GM23248 (cell line): Measurements from ENCODE around the gene FZD4. TPM values are rescaled to one million over a fixed set of nuclear protein-coding genes. Genes with fewer than 3 reads are reported as not detected.
A peak's percentile ranks its signal among the peaks of the same experiment; 100 is the strongest.

ENCODE experiments used
- DNase-seq: peaks from one replicate; pipeline ENCODE4 v3.0.0-alpha.2; 2015
- H2AFZ ChIP-seq: fragments of 200-600 bp; sonication (generic); 2 replicates; pipeline ENCODE4 v1.6.1; 2016; ENCODE audit warnings: antibody characterized with exemption
- H3F3A ChIP-seq: fragments of 200-600 bp; sonication (generic); 2 replicates; pipeline ENCODE4 v1.6.1; 2016; ENCODE audit warnings: mild to moderate bottlenecking, antibody characterized with exemption, mixed run types; ENCODE audit not compliant: insufficient read depth
- H3K27ac ChIP-seq: fragments of 200-600 bp; sonication (generic); 2 replicates; pipeline ENCODE4 v1.5.1; 2016; ENCODE audit warnings: mild to moderate bottlenecking
- H3K27me3 ChIP-seq: fragments of 200-600 bp; sonication (generic); replicated peaks from 2 replicates; pipeline ENCODE4 v1.6.1; 2016; ENCODE audit warnings: mild to moderate bottlenecking; ENCODE audit not compliant: insufficient read depth
- H3K36me3 ChIP-seq: fragments of 200-600 bp; sonication (generic); 2 replicates; pipeline ENCODE4 v1.6.1; 2016; ENCODE audit warnings: low read depth, mild to moderate bottlenecking
- H3K4me1 ChIP-seq: fragments of 200-600 bp; sonication (generic); 2 replicates; pipeline ENCODE4 v1.6.1; 2016; ENCODE audit warnings: mild to moderate bottlenecking; ENCODE audit not compliant: insufficient read depth
- H3K4me2 ChIP-seq: fragments of 200-600 bp; sonication (generic); one replicate; pipeline ENCODE4 v1.6.1; 2016; ENCODE audit warnings: mild to moderate bottlenecking; ENCODE audit not compliant: unreplicated experiment
- H3K4me3 ChIP-seq: fragments of 200-600 bp; sonication (generic); 2 replicates; pipeline ENCODE4 v1.5.1; 2016; ENCODE audit warnings: mild to moderate bottlenecking
- H3K79me2 ChIP-seq: fragments of 200-600 bp; sonication (generic); 2 replicates; pipeline ENCODE4 v1.6.1; 2016; ENCODE audit warnings: mild to moderate bottlenecking; ENCODE audit not compliant: insufficient read depth
- H3K9ac ChIP-seq: fragments of 200-600 bp; sonication (generic); 2 replicates; pipeline ENCODE4 v1.6.1; 2016; ENCODE audit warnings: mild to moderate bottlenecking
- H3K9me2 ChIP-seq: fragments of 200-600 bp; sonication (generic); 2 replicates; pipeline ENCODE4 v1.6.1; 2016; ENCODE audit warnings: mixed run types, mild to moderate bottlenecking, moderate library complexity; ENCODE audit not compliant: insufficient read depth
- H3K9me3 ChIP-seq: fragments of 200-600 bp; sonication (generic); one replicate; pipeline ENCODE4 v1.6.1; 2017; ENCODE audit warnings: low read depth
- H4K20me1 ChIP-seq: fragments of 200-600 bp; sonication (generic); 2 replicates; pipeline ENCODE4 v1.6.0; 2016; ENCODE audit not compliant: insufficient read depth
- EZH2 ChIP-seq: fragments of 200-600 bp; sonication (generic); IDR thresholded peaks from 2 replicates; pipeline ENCODE4 v1.6.1; 2018; ENCODE audit warnings: antibody characterized with exemption, mild to moderate bottlenecking; ENCODE audit not compliant: insufficient read depth, poor library complexity, severe bottlenecking
- EZH2phosphoT487 ChIP-seq: fragments of 200-600 bp; sonication (generic); IDR thresholded peaks from 2 replicates; pipeline ENCODE4 v1.6.1; 2018; ENCODE audit warnings: antibody characterized with exemption, moderate library complexity, mild to moderate bottlenecking, low read depth; ENCODE audit not compliant: insufficient read depth
- WGBS, 2 experiments: methylation state at CpG; one replicate each; pipeline ENCODE4 v1.1.6; 2015 to 2017; ENCODE audit warnings: low lambda C conversion rate in 2 of 2, low coverage in 1 of 2; ENCODE audit errors: missing lambda C conversion rate in 2 of 2; 5-methylcytosine and 5-hydroxymethylcytosine counted together
- in situ Hi-C: fragments of 300-500 bp; cut with MboI; formaldehyde crosslinking; loops from 2 replicates; pipeline ENCODE4 v1.15.0; 2020
- polyA plus RNA-seq: library from polyadenylated mRNA; unstranded; fragments of >200 nt; fragmentation: Nextera tagmentation; extraction: Ambion mirVana; gene quantifications from 2 replicates; pipeline ENCODE4 v1.2.1, GENCODE V29; 2016
- total RNA-seq: library from RNA; depleted of rRNA; stranded (reverse); fragments of >200 nt; shearing (Covaris generic); gene quantifications from 2 replicates; pipeline ENCODE4 v1.2.3, GENCODE V29; 2014

FZD4 gene
- total and polyA plus RNA-seq, 2 experiments from 2014 or later = 8.3 to 21.3 TPM

DNA sequence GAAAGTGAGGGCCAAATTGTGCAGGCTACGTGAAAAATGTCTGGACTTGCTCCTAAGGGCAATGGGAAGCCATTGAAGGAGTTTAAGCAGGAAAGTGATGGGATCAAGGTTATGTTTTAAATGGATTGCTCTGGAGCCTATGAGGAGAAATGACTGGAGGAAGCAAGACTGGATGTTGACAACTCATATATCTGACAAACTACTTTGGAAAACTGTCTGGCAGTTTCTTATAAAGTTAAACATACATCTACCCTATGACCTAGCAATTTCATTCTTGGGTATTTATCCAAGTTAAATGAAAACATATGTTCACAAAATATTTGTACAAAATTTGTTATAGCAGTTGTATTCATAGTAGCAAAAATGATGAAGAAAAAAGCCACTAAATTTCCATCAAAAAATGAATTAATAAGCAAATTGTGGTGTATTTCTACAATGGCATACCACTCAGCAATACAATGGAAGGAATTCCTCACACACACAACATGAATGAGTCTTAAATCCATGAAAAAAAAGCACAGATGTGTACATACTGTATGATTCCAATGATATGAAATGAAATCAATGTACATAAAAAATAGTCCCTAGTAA, 24.1 kb downstream of the FZD4 start:
- no peaks in the 10 kb centered on the region for H3K36me3 ChIP-seq
- no peak overlapping the region for H3K4me3 ChIP-seq
- no peak overlapping the region for H3K9ac ChIP-seq
- H3K4me2 ChIP-seq = no peak overlapping the region
- in situ Hi-C loops = loop anchor here (10.0 kb wide), 1 partner anchor 354 kb away; no protein-coding TSS in a partner anchor
- no peak for DNase-seq
- H4K20me1 ChIP-seq = no peaks in the 10 kb centered on the region
- H3F3A ChIP-seq = peaks cover 16% of the 10 kb centered on the region
- no peaks in the 10 kb centered on the region for H3K79me2 ChIP-seq
- TF ChIP-seq EZH2phosphoT487 = no peak
- no peak for TF ChIP-seq EZH2
- 63 to 72% methylated on average over 1 of the region's 1 CpG for WGBS, 2 experiments
- no peaks in the 10 kb centered on the region for H3K27me3 ChIP-seq
- H3K4me1 ChIP-seq = peaks cover 25% of the 10 kb centered on the region
- no peaks in the 10 kb centered on the region for H3K9me2 ChIP-seq
- H3K27ac ChIP-seq = no peak overlapping the region
- H3K9me3 ChIP-seq = no peaks in the 10 kb centered on the region
- H2AFZ ChIP-seq = no peak overlapping the region

DNA sequence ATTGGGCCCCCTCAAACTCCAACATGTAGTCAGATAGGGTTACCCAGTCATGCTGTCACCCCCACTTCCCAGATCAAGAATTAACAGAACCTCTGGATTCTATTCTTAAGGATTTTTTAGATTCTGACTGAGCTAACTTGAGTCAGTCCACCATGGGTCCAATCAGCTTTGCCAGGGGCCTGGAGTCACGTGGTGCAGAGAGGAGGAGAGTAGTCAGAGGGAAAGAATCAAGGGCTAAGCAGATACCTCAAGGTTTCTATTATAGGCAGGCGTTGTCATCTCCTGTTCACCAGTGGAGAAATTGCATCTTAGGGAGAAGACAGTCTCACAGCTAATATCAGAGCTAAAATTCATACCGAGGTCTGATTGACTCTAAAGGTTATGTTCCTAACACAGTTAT, 28.2 kb downstream of the FZD4 start:
- WGBS, 2 experiments = 69 to 79% methylated on average over 3 of the region's 3 CpGs
- Histone ChIP-seq H3K9me3 (no peaks in the 10 kb centered on the region), H3K79me2 (no peaks in the 10 kb centered on the region), H3K9ac (no peak overlapping the region), H3K9me2 (no peaks in the 10 kb centered on the region), H3K4me1 (peaks cover 13% of the 10 kb centered on the region), H3K27ac (no peak overlapping the region), H3K36me3 (no peaks in the 10 kb centered on the region), H3K4me3 (no peak overlapping the region), H3K4me2 (no peak overlapping the region), H2AFZ (no peak overlapping the region), H3F3A (peaks cover 13% of the 10 kb centered on the region), H3K27me3 (no peaks in the 10 kb centered on the region), H4K20me1 (no peaks in the 10 kb centered on the region)
- TF ChIP-seq EZH2phosphoT487 = no peak
- TF ChIP-seq EZH2 = no peak
- in situ Hi-C loops = loop anchor here (10.0 kb wide), 1 partner anchor 52 kb away; no protein-coding TSS in a partner anchor
- DNase-seq = peak; percentile 35

DNA sequence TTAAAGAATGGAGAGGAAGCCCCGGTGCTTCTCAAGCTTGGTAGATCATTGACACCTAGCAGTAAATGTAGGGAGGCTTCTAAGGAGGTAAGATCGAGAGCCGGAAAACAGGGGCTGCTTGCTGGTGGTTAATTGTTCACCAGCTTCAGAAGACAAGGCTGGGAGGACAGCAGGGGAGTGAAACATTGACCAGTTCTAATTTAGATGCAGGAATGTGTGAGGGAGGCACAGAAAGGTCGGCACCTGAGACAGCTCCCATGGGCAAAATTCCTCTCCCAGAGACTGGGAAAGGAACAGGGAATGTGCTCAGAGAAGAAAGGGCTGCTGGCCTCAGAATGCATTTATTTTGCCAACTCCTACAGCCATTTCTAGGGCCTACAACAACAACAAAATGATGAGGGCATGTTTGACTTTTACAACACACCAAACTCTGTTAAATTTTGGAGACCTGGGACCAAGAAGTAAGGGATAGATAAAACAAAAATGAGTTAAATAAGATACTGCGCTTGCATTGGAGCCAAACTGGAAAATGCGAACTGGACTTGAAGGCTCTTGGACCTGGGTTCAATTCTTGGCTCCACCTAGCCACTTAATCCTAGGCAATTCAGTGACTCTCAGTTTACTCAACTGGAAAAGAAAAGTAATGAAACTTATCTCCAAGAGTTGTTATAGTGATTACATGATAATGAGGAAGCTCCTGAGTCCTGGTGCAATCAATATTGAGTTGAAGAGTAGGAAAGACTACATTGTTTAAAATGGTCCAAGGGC, 31.0 kb downstream of the FZD4 start:
- DNase-seq = no peak
- no peak for TF ChIP-seq EZH2phosphoT487
- no peak for TF ChIP-seq EZH2
- 82 to 87% methylated on average over 6 of the region's 6 CpGs for WGBS, 2 experiments
- Histone ChIP-seq H3K9me2 (no peaks in the 10 kb centered on the region), H3K9me3 (no peaks in the 10 kb centered on the region), H3K79me2 (no peaks in the 10 kb centered on the region), H4K20me1 (no peaks in the 10 kb centered on the region), H3K27me3 (no peaks in the 10 kb centered on the region), H3K4me2 (no peak overlapping the region), H3K36me3 (no peaks in the 10 kb centered on the region), H3F3A (0 out of 2 replicates have a peak, but pooled peaks cover 3% of the 10 kb centered on the region), H2AFZ (no peak overlapping the region), H3K27ac (no peak overlapping the region), H3K9ac (no peak overlapping the region), H3K4me1 (peaks cover 4% of the 10 kb centered on the region; the same call in 1 of the 2 replicates), H3K4me3 (no peak overlapping the region)
- in situ Hi-C loops = loop anchor here (10.0 kb wide), 1 partner anchor 49 kb away; no protein-coding TSS in a partner anchor

DNA sequence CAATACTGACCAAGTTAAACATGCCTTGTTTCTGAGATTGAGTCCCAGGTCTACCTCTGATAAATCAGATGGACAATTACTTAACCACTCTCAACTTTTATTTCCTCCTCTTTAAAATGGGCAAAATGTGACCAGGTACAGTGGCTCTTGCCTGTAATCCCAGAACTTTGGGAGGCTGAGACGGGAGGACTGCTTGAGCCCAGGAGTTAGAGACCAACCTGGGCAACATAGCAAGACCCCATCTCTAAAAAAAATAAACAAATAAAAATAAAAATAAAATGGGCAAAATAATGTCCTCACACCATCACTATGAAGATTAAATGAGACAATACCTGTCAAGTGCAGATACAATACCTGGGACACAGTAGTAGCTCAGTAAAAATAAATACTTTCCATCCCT, 33.0 kb downstream of the FZD4 start:
- in situ Hi-C loops = loop anchor here (10.0 kb wide), 1 partner anchor 47 kb away; no protein-coding TSS in a partner anchor

More for the DNA sequence above, 33.0 kb downstream of the FZD4 start:
- no peaks in the 10 kb centered on the region for H3K27me3 ChIP-seq
- DNase-seq = no peak
- TF ChIP-seq EZH2phosphoT487 (no peak), EZH2 (no peak)
- H3K4me1 ChIP-seq = peaks cover 18% of the 10 kb centered on the region
- H3K27ac ChIP-seq = no peak overlapping the region
- no peaks in the 10 kb centered on the region for H3K9me2 ChIP-seq
- no peak overlapping the region for H2AFZ ChIP-seq
- no peaks in the 10 kb centered on the region for H4K20me1 ChIP-seq
- H3K4me2 ChIP-seq = no peak overlapping the region
- H3F3A ChIP-seq = peaks cover 15% of the 10 kb centered on the region; the same call in 1 of the 2 replicates
- H3K79me2 ChIP-seq = no peaks in the 10 kb centered on the region
- no peak overlapping the region for H3K9ac ChIP-seq
- 85 to 97% methylated on average over 1 of the region's 1 CpG for WGBS, 2 experiments
- H3K4me3 ChIP-seq = no peak overlapping the region
- H3K9me3 ChIP-seq = no peaks in the 10 kb centered on the region
- no peaks in the 10 kb centered on the region for H3K36me3 ChIP-seq
